RPMI7951 (cell line): ENCODE measurements around the gene ME3. TPM values are rescaled to one million over a fixed set of nuclear protein-coding genes. Genes with fewer than 3 reads are reported as not detected.

Experiments
- DNase-seq: peaks from one replicate; pipeline ENCODE4 v3.0.0-alpha.2; 2012; ENCODE audit warnings: low read depth
- total RNA-seq: library from RNA; depleted of rRNA; stranded (reverse); fragments of >200 nt; shearing (Covaris generic); gene quantifications from 2 replicates; pipeline ENCODE4 v1.2.3, GENCODE V29; 2014

The ME3 gene
- total RNA-seq, 1 experiment from 2014 or later: 5.5 TPM

DNA sequence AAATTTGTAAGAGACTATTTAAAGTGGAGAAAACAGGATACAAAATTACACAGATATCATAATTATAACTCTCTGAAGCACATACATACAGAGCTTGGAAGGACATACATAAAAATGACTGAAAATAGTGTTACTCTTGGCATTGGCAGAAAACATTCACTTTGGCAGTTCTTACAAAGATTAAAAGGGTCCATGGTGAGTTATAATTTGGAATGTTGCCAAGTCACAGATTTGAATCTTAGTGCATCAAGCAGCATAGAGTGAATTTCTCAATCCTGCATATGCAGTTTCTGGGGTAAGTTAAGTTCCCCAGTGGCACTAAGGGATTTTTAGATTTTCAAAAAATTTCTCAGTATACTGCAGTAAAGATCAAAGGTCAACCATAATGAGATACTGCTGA lies 181.8 kb downstream of the ME3 start:
- no peak for DNase-seq

DNA sequence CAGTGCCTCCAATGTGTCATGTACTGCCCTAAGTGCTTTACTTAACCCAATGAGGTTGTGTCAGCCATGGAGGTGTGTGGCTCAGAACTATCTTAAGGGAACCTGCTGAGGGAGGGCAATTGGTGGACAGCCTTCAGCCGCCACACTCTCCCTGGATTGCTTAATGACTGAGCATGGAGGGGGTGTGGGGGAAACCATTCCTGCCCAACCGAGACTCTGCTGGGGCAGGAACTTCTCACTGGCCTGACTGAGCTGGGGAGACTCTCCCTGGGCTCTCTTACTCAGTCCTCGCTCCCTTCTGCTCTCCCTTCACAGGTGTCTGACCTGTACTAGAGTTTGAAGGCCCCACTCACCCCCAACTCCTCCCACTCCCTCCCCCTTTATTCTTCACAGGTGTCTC lies 183.0 kb downstream of the ME3 start:
- no peak for DNase-seq

DNA sequence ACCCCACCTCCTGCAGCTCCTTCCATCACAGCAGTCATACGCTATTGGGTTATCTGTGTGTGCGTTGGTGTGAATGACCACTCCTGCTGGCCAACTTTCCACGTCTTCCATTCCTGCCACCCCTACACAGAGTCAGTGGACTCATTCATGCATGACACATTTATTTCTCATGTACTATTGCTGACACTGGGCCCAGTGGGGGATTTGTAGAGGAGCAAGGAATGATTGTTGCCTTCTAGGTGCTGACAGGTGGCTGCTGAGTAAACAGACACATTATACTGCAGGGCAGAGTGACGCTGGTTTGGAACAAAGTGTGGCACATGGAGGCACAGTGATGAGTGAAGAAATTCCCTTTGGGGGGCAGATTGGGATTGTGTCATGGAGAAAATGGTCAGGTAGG lies 183.9 kb downstream of the ME3 start:
- no peak for DNase-seq

DNA sequence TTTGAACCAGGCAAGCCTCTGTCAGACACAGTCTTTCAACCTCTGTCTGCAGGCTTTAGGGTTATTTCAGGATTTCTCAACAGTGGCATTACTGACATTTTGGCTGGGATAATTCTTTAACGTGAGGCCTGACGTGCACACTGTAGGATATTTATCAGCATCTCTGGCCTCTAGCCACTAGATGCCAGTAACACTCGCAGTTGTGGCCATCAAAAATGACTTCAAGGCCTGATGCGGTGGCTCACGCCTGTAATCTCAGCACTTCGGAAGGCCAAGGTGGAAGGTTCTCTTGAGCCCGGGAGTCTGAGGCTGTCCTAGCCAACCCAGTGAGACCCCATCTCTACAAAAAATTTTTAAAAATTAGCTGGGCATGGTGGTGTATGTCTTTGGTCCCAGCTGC lies 184.7 kb downstream of the ME3 start:
- no peak for DNase-seq

DNA sequence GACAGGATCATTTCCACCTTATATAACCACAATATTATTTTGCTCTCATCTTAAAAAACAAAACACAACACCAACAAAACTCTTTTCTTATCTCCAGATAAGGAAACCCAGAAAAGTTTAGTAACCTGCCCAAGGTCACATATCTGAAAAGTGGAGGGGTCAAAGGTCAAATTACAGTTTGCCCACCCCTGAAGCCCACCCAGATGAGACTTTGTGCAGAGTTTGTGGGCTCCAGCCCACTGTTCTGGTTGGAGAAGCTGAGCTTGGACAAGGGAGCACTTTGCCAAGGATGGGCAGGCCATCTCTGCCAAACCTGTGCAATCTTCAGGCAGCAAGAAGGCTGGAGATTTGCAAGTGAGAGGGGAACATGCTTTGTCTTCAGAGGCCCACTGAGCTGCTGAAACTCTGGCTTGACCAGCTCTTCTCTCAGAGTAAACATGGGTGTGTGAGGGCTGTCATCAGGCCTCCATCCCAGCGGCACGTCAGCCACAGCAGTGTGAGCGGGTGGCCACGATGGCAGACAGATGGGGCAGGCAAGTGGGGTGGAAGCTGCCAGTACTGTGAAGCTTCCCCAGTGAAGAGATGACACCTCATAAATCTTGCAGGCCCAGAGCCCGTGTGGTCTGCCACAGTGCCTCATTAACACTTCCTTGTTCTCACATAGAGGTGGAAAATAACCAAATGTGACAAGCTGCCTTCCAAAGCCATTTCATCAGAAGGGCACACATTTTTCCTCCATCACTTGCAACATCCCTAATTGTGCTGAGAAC lies 186.0 kb downstream of the ME3 start:
- no peak for DNase-seq

DNA sequence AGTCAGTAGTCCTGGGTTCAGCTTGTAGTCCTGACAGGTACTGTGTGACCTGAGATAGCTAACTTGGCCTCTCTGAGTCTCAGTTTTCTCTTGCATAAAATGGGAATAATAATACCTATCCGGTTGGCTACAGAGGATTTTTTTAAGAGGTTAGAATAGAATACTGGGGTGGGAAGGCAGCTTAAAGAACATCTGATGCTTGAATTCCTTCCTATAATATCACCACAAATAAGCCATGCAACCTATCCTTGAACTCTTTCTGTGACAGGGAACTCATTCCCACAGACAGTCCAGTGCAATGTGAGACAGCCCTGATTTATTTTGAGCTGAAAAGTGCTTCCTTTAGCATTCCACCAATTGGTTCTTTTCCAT lies 187.6 kb downstream of the ME3 start:
- no peak for DNase-seq

DNA sequence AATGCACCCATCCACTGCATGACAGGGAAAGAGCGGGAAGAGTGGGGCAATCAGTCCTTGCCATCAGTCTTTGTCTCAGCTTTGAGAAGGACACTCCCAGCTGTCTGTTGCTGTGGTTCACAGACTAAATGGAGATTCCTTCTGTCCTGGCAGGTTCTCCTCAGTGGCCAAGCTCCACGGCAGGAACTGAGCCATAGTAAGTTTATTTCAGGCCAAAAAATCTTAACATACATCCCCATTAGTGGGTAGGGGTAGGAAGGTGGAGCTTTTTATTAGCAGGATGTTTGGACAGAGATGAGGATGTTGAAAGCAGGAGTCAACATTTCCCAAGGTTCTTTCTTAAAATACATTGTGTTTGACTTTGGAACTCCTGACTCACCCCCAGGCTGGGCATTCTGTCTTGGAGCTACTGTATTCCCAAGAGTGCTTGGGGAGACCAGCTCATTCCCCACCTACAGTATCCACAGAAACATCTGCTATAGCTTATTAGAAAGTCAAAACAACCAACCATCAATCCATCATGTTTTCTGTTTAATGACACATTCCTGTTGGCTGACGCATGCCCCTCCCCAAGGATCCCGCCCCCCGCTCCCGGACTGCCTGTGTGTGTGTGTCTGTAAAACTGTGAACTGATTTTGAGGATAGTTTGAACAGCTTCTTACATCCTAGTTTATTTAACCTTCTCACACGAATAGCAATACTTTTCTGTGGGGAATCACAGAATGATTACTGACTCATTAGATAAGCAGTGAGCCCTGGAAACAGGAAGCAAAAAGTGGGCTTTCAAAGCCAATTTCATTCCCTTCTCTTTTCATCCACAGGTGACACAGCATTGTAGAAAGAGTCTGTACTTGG lies 188.2 kb downstream of the ME3 start:
- peak; percentile 96 for DNase-seq

DNA sequence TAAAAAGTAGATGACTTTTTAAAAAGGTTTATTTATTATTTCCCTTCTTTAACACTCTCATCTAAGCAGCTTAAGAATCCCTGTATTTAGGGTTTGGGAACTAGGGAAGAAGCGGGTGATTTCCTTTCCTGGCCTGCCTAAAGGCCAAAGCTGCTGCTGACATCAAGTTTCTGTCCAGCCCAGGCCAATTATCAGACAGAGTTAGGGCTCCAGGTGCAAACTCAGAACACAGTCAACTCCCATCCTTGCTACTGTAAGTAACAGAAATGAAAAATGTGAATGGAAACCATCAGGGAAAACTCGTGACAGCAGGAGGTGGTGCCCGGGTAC lies 188.8 kb downstream of the ME3 start:
- no peak for DNase-seq

DNA sequence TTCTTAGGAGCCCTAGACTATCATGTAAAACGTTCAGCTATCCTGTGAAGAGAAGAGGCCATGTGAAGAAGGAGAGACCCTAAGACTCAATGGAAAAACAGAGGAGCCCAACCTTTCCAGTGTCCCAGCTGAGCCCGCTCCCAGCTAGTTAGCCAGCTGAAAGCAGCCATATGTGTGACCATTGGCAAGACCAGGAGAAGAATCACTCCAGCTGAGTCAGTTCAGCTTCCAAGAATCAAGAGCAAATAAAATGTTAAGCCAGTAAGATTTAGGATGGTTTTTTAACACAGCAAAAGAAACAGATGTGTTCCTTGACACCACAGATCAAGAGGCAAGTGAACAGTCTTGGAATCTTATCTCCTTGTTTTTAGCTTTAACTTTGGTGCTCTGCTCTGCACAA lies 189.7 kb downstream of the ME3 start:
- DNase-seq: no peak

DNA sequence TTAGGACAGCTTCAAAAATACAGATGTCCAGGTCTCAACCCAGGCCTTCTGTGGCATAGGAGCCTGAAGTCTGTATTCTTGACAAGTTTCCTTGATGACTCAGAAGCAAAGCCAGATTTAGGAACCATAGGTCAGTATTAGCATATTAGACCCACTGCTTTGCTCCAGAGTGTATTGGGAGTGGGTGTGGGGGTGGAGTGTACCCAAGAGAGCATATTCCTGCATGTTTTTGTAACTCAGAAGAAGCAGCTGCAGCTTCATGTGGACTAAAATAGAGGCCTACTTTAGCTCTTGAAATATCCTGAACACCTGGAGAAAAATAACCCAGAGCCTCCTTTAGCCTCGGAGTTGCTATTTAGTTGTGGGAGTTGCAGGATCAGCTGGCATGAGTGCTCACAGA lies 191.0 kb downstream of the ME3 start:
- DNase-seq: no peak

DNA sequence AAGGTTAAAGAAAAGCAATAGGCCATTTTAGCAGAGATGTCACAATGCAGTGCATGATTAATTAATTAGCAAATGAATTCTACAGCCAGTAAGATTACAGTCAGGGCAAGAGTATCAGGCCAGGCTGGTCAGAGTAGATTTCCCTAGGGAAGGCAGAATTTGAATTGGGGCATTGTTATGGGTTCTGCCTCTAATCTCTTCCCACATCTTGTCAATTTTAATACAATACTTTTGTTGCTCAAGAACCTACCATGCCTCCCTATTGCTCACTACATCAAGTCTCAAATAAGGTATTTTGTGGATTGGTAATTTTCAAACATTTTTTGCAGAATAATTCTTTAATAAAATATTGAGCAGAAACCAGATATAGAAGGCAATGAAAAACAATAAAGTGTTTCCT lies 194.1 kb downstream of the ME3 start:
- no peak for DNase-seq

DNA sequence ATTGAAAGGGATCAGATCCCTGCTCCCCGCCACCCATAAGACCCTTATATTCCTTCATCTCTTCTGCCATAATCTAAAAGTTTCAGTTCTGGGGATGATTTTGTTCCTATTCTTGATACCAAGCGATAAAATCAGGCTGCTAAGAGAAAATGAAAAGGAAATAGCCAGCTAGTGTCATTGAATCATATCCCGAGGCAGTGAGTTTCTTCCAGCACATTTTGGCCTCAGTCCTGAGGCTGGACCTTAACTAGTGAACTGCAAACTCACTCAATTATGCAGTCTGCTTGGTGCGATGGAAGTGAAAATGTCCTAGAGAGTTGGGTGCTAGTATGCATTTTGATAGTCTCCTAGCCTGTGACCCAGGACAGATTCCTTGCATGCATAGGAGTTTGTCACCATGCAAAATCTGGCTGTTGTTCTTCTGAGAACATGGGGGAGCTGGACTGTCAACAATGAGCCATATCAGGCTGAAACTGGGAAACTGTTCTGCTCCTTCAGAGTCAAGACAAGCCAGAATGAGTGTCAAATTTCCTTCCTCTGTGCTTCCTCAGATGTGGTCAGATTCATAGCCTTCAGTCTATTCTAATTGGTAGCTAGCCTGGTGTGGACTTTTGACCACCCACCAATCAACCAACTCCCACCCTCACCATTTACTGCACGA lies 194.8 kb downstream of the ME3 start:
- DNase-seq: peak; percentile 90

DNA sequence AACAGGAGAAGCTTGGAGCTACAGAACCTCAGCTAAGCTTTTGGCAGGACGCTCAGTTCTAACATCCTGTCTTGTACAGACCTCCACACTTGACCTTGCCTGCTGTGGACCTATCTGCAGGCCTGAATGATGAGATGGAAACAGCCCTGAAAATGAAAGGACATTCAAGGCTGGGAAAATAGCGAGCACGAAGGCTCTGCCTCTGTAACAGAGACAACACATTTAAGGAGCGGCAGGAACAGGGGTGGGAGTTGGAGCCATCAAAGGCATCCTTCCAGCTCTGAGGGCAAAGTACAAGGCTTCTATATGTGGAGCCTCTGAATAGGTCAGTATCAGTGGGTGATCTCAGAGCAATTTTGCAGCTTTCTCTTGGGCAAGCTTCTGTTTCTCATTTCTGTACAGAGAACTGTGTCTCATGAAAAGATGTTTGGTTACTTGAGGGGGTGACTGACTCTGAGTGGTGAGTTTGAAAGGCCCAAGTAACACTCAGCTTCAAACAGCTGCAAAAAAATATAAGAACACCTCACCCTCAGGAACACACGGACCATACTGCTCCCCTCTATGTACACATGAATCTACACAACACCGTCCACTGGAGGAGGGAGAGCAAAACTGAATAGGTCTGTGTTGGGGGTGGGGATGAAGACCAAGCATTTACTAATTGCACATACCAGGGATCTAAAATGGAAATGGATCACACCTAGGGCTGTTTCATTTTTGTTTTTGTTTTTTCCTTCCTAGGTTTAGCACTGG lies 196.1 kb downstream of the ME3 start:
- DNase-seq: no peak

DNA sequence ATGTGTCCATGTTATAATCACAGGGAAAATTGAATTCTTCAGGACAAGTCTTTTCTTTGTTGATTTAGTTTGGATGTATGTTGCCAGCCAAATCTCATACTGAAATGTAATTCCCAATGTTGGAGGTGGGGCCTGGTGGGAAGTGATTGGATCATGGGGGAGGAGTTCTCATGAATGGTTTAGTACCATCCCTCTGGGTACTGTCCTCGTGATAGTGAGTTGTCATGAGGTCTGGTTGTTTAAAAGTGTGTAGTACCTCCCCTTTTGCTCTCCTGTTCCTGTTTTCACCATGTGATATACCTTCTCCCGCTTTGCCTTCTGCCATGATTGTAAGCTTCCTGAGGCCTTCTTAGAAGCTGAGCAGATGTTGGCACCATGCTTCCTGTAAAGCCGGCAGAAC lies 197.4 kb downstream of the ME3 start:
- no peak for DNase-seq

DNA sequence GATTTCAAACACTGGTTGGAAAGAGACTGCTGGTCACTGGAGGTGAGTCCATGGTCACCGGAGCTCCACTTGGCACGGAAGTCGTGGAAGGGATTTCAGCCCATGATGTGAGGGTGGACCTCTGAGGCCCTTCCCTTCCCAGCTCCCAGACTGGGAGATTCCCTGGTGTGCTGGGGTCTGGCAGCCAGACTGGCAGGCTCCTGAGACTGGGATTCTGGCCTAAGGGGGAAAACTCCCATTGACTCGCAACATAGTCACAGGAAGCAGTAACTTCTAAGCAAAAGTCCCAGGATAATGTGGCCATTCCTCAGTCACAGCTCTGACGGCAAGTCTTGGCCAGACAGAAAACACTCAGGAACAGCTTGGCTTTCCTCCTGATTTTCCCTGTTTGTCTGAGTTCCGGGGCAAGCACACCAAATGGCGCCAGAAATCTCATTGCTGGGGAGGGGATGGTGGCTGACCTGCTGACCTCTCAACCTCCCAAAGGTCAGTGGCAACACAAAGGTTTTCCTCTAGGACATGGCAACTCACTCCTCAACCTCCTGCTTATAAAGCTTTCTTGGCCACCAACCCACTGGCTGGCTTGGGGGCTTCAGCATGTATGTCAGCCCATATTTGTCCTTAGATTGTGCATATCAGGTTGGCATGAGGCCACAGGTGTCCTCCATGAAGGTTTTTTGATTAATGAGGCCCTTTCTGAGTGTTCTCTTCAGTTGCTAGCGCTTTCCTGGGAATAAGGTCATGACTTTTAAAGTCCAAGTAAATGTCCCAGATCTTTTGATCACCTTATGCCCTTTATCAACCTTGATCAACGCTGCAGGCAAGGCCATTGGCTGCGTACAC lies 198.2 kb downstream of the ME3 start:
- peak; percentile 87 for DNase-seq

DNA sequence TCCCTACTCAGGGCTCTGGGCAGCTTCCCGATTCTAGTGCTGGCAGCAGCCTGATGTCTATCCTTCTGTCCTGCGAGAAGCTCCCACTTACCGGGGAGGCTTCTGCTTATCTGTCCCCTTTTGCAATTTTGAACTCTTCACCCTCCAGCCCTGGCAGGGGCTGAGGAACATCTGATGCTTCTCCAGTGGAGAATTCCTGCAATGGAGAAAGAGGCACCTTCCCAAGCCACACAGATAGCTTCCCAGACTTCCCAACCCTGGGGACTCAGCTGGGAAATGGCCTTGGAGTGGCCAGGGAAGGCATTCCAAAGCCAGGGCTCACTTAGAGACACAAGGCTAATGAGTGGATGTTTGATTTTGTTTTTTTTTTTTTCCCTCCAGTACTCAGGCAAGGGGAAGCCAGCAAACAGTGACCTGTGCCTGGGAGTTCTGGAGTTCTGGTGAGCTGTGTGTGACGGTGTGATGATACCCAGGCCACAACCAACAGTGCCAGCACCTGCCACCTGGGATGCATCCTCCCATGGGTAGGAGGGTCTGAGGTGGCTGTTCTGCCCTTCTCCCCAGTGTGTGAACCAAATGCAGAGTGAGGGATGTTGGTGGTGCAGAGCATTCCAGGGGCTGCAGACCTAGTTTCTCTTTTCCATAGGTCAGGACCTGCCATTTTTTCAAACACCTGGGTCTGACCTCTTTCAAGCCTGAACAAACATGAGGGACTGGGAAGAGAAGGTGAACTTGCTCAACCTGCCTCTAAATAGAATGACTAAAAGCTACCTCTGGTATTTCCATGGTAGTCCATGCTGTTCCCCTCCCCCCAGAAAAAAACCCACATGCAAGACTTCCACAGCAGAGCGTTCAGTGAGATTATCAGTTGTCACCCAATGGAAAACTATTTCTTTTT lies 202.7 kb downstream of the ME3 start:
- DNase-seq: no peak

DNA sequence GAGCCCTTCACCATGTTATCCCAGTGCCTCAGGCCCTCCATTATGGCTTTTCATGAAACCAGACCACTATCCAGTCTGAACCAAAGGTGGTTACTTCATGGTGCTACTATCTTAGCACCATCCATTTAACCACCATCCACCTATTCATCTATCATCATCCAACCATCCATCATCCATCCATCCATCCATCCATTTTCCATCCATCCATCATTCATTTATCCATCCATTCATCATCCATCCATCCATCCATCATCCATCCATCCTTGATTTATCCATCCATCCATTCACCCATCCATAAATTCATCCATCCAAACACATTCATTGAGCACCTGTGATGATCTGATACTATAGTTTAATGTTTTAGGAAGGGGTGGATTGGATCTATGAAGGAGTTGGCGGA lies 204.2 kb downstream of the ME3 start:
- DNase-seq: no peak

DNA sequence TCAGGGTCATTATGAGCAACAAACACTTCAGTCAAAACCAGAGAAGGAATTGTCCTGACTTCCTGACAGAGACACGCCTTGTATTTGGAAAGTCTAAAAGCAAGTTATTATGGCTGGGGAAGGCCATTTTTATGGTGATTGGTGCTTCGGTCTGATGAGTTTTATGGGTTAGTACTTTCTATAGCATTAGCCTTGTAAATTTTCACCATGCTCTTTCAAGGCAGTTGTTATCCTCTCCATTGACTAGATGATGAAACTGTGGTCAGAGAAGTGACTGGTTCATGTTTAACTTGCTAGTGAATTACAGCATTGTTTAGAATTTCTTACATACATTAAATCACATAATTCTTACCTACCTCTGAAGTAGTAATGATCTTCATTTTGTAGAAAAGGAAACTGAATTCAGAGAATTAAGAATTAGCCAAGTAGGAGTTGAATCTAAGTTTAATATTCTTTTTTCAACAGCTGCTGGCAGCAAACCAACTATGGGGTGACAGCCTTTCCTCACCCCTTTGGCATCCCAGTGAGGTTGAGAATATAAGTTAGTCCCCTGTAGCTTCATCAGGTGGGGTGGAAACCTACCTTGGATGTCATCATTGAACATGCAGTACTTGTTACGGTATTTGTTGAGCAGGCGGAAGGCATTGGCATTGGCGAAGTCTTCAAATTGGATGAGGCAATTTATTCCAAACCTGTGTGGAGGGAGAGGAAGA lies 207.8 kb downstream of the ME3 start:
- no peak for DNase-seq

DNA sequence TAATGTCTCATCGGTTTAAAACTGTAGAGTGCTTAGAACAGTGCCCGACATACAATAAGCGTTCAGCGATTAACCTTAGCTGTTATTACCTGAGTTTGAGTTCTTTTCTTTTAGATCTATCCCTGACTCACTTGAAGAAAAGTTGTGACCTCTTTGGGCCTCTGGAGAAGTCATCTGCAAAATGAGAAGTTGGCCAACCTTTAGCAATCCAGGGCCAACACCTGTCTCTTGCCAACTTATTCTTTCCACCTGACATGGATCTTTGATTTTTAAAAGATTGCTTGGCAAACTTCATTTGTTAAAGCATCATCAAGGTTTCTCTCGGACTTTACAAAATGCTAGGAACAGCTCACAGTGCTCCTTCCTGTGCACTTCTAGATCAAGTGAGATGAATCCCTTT lies 208.5 kb downstream of the ME3 start:
- DNase-seq: no peak

DNA sequence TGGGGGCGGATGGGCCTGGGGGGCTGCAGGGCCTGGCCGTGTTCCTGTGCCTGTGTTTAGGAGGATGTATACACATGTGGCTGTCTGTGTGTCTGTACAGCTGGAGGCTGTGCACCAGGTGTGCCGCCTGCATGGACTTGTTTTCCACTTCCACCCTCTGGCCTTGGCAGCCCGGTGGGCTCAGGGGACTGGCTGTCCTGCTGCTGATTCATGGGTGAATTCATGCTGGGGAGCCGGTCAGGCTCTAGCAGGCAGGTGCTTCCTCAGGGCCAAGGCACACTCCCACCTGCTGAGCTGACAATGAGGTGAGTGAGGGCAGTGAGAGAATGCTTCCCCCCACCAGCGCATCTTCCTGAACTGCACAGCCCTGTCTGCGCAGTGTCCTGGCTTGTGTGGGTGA lies 209.3 kb downstream of the ME3 start:
- no peak for DNase-seq
